AML-193 (cell line): Measurements from ENCODE around the gene ADCY2.

Source experiments
- DNase-seq, 2 experiments: peaks; one replicate each; lab custom pipeline; 2025; lab: John Stamatoyannopoulos, UW

Gene ADCY2

GRCh38 chr5:7664208-7664607 lies 268.3 kb downstream of the ADCY2 start:
- no peak for DNase-seq

GRCh38 chr5:7667216-7667767 lies 271.4 kb downstream of the ADCY2 start:
- no peak for DNase-seq

GRCh38 chr5:7668161-7668560 lies 272.2 kb downstream of the ADCY2 start:
- DNase-seq = no peak

GRCh38 chr5:7668627-7669026 lies 272.7 kb downstream of the ADCY2 start:
- DNase-seq = no peak

GRCh38 chr5:7671381-7671993 lies 275.5 kb downstream of the ADCY2 start:
- DNase-seq = no peak

- DNase-seq = no peak
Measured at GRCh38 chr5:7673658-7674057, 277.7 kb downstream of the ADCY2 start.

GRCh38 chr5:7676455-7676854 lies 280.5 kb downstream of the ADCY2 start:
- DNase-seq = no peak

GRCh38 chr5:7678030-7678429 lies 282.1 kb downstream of the ADCY2 start:
- no peak for DNase-seq

GRCh38 chr5:7679663-7680062 lies 283.7 kb downstream of the ADCY2 start:
- no peak for DNase-seq

GRCh38 chr5:7680260-7680659 lies 284.3 kb downstream of the ADCY2 start:
- no peak for DNase-seq

GRCh38 chr5:7682379-7682778 lies 286.4 kb downstream of the ADCY2 start:
- no peak for DNase-seq

GRCh38 chr5:7683753-7684152 lies 287.8 kb downstream of the ADCY2 start:
- DNase-seq = no peak

- no peak for DNase-seq
Measured at GRCh38 chr5:7684826-7685225, 288.9 kb downstream of the ADCY2 start.

- DNase-seq = no peak
Measured at GRCh38 chr5:7686794-7687193, 290.9 kb downstream of the ADCY2 start.

- DNase-seq = no peak
Measured at GRCh38 chr5:7690557-7690956, 294.6 kb downstream of the ADCY2 start.

GRCh38 chr5:7705261-7705660 lies 309.3 kb downstream of the ADCY2 start:
- DNase-seq = no peak

GRCh38 chr5:7705736-7706135 lies 309.8 kb downstream of the ADCY2 start:
- DNase-seq = no peak

GRCh38 chr5:7706256-7706655 lies 310.3 kb downstream of the ADCY2 start:
- no peak for DNase-seq

- DNase-seq = no peak
Measured at GRCh38 chr5:7714119-7714518, 318.2 kb downstream of the ADCY2 start.

GRCh38 chr5:7714697-7715096 lies 318.8 kb downstream of the ADCY2 start:
- no peak for DNase-seq

GRCh38 chr5:7717691-7718090 lies 321.8 kb downstream of the ADCY2 start:
- DNase-seq = no peak

GRCh38 chr5:7728076-7728475 lies 332.1 kb downstream of the ADCY2 start:
- no peak for DNase-seq

GRCh38 chr5:7741415-7742065 lies 345.6 kb downstream of the ADCY2 start:
- DNase-seq = no peak

- no peak for DNase-seq
Measured at GRCh38 chr5:7742241-7742656, 346.3 kb downstream of the ADCY2 start.
